GM12875 (cell line): ENCODE data around the gene C5orf58.

Experiments
- H3K4me3 ChIP-seq: one replicate; pipeline ENCODE4 v1.5.1; 2011; ENCODE audit warnings: low read depth, low read length, control low read depth
- CTCF ChIP-seq: IDR thresholded peaks from 2 replicates; pipeline ENCODE4 v1.5.1; 2011; ENCODE audit warnings: low read depth, mild to moderate bottlenecking, control low read depth, inconsistent platforms, low read length, moderate library complexity, borderline replicate concordance; ENCODE audit not compliant: insufficient read depth

The C5orf58 gene

GRCh38 chr5:170232786-170233185 lies at the start of gene C5orf58:
TSS of gene C5orf58 (plus strand) at chr5:170232985. CDS start at chr5:170234977, 1,992 bp downstream.
- H3K4me3 ChIP-seq = no peak within 1 kb of the TSS
- TF ChIP-seq CTCF = no peak

- TF ChIP-seq CTCF = peak; percentile 83
- no peak overlapping the region for H3K4me3 ChIP-seq
Observed at GRCh38 chr5:170183816-170184687, 48.7 kb upstream of the C5orf58 start.

- no peak for TF ChIP-seq CTCF
- no peak overlapping the region for H3K4me3 ChIP-seq
Observed at GRCh38 chr5:170184737-170185136, 48.0 kb upstream of the C5orf58 start.

GRCh38 chr5:170186156-170186555 lies 46.6 kb upstream of the C5orf58 start:
- H3K4me3 ChIP-seq = no peak overlapping the region
- no peak for TF ChIP-seq CTCF

GRCh38 chr5:170186856-170187255 lies 45.9 kb upstream of the C5orf58 start:
- no peak overlapping the region for H3K4me3 ChIP-seq

GRCh38 chr5:170190436-170191134 lies 42.2 kb upstream of the C5orf58 start:
- no peak for TF ChIP-seq CTCF
- no peak overlapping the region for H3K4me3 ChIP-seq

More at GRCh38 chr5:170186856-170187255, 45.9 kb upstream of the C5orf58 start:
- no peak for TF ChIP-seq CTCF
